Naive thymus-derived CD8-positive, alpha-beta T cell (primary cell): ENCODE data around the gene CLOCK. TPM values are rescaled to one million over a fixed set of nuclear protein-coding genes. Genes with fewer than 3 reads are reported as not detected.

ENCODE experiments used
- ATAC-seq, 2 donors: fragments of 150-1000 bp; cut with Tn5 transposase in 1 of 2; sonication (Bioruptor Pico), chemical (Tn5 transposase) in 1 of 2; 1 replicate in 1 of 2; 2 replicates in 1 of 2; pipeline ENCODE4 v1.10.0; 2021; ENCODE audit warnings: mild to moderate bottlenecking in 2 of 2, moderate library complexity in 2 of 2
- POLR2A ChIA-PET: fragments of 350-600 bp; sonication (Branson Sonifier 250); formaldehyde crosslinking; loops from one replicate; lab custom pipeline; 2021; ENCODE audit warnings: antibody characterized with exemption; lab: Charles Lee
- DNase-seq, 10 donors: peaks; one replicate each; pipeline versions ENCODE4 v3.0.0 to v3.0.0-alpha.2; 2020 to 2022
- H3K27ac Mint-ChIP-seq, 10 donors: one replicate each; pipeline ENCODE4 v1.8.0; 2020 to 2022; ENCODE audit warnings: mild to moderate bottlenecking in 10 of 10, mixed read lengths in 10 of 10, moderate library complexity in 4 of 10, inconsistent platforms in 1 of 10
- H3K27me3 Mint-ChIP-seq, 5 donors: one replicate each; pipeline ENCODE4 v1.8.0; 2021 to 2022; ENCODE audit warnings: mixed read lengths in 5 of 5
- H3K36me3 Mint-ChIP-seq, 3 donors: one replicate each; pipeline ENCODE4 v1.8.0; 2020 to 2022; ENCODE audit warnings: mixed read lengths in 3 of 3, mild to moderate bottlenecking in 2 of 3, inconsistent platforms in 1 of 3
- H3K4me1 Mint-ChIP-seq, 4 donors: one replicate each; pipeline ENCODE4 v1.8.0; 2021 to 2022; ENCODE audit warnings: mixed read lengths in 4 of 4
- H3K4me3 Mint-ChIP-seq, 10 donors: one replicate each; pipeline ENCODE4 v1.8.0; 2020 to 2022; ENCODE audit warnings: mild to moderate bottlenecking in 10 of 10, mixed read lengths in 10 of 10, moderate library complexity in 6 of 10, inconsistent platforms in 1 of 10
- H3K9me3 Mint-ChIP-seq, 9 donors: one replicate each; pipeline ENCODE4 v1.8.0; 2020 to 2022; ENCODE audit warnings: mixed read lengths in 9 of 9, mild to moderate bottlenecking in 3 of 9, inconsistent platforms in 1 of 9, moderate library complexity in 1 of 9
- polyA plus RNA-seq, 3 donors: library from polyadenylated mRNA; unstranded; fragments of 300-500 nt; fragmentation: Illumina TruSeq; gene quantifications; one replicate each; pipeline ENCODE4 v1.2.3, GENCODE V29; 2021
- total RNA-seq, 8 experiments: library from RNA in 2 of 8; stranded (reverse) in 2 of 8; gene quantifications; one replicate each; pipeline ENCODE4 v1.2.3 and lab custom pipeline; 2021 to 2026

CLOCK gene
- total and polyA plus RNA-seq, 5 experiments from 2014 or later = 4.8 to 12.6 (median 5.2) TPM

GRCh38 chr4:55507612-55508011 is 39.1 kb downstream of the CLOCK start:
- POLR2A ChIA-PET = no interaction called here
- Mint-ChIP-seq H3K27me3 (no peaks in the 10 kb centered on the region), H3K4me3 (no peak overlapping the region), H3K9me3 (peaks cover 0 to 7% (median 0%) of the 10 kb centered on the region in 9 donors), H3K27ac (no peak overlapping the region), H3K36me3 (peaks cover 0 to 40% (median 32%) of the 10 kb centered on the region in 3 donors), H3K4me1 (peaks cover 11 to 25% (median 23%) of the 10 kb centered on the region in 4 donors)
- ATAC-seq = no peak
- no peak for DNase-seq

- H3K9me3 Mint-ChIP-seq = no peaks in the 10 kb centered on the region
- POLR2A ChIA-PET = no interaction called here
- no peaks in the 10 kb centered on the region for H3K27me3 Mint-ChIP-seq
- ATAC-seq = no peak
- peaks cover 0 to 41% (median 29%) of the 10 kb centered on the region in 3 donors for H3K36me3 Mint-ChIP-seq
- no peak for DNase-seq
- peaks cover 0 to 8% (median 5%) of the 10 kb centered on the region in 4 donors for H3K4me1 Mint-ChIP-seq
- no peak overlapping the region for H3K27ac Mint-ChIP-seq
- H3K4me3 Mint-ChIP-seq = no peak overlapping the region
Observed at GRCh38 chr4:55503169-55503568, 43.5 kb downstream of the CLOCK start.

GRCh38 chr4:55500072-55500471 is 46.6 kb downstream of the CLOCK start:
- no peak for DNase-seq
- H3K4me1 Mint-ChIP-seq = peaks cover 6 to 13% (median 7%) of the 10 kb centered on the region in 4 donors
- ATAC-seq = no peak
- H3K27ac Mint-ChIP-seq = no peak overlapping the region
- H3K36me3 Mint-ChIP-seq = peaks cover 0 to 32% (median 29%) of the 10 kb centered on the region in 3 donors
- no peaks in the 10 kb centered on the region for H3K27me3 Mint-ChIP-seq
- peaks cover 0 to 2% (median 0%) of the 10 kb centered on the region in 9 donors for H3K9me3 Mint-ChIP-seq
- H3K4me3 Mint-ChIP-seq = no peak overlapping the region
- POLR2A ChIA-PET = no interaction called here

GRCh38 chr4:55499495-55499894 is 47.2 kb downstream of the CLOCK start:
- Mint-ChIP-seq H3K27me3 (no peaks in the 10 kb centered on the region), H3K27ac (no peak overlapping the region), H3K4me3 (no peak overlapping the region), H3K36me3 (peaks cover 0 to 36% (median 30%) of the 10 kb centered on the region in 3 donors), H3K9me3 (peaks cover 0 to 3% (median 0%) of the 10 kb centered on the region in 9 donors), H3K4me1 (peaks cover 6 to 16% (median 7%) of the 10 kb centered on the region in 4 donors)
- POLR2A ChIA-PET = no interaction called here
- DNase-seq = no peak
- ATAC-seq = no peak

DNA sequence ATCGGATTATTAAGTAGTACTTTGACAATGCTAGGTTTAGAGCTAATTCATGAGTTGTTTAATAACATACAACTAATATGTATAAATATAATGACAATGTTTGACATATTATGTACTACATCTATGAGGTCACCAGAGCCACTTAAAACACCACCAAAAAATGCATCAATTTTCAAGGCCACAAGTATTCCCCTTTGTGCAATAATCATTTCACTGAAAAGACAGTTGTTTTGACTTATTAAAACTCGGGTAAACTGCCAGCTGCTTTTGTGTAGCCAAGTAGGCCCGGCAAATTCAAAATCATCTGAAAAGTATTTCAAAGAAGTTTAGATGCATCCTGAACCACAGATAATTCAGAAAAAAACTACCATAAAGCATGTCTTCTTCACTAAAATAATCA is 48.7 kb downstream of the CLOCK start:
- POLR2A ChIA-PET = no interaction called here
- Mint-ChIP-seq H3K27me3 (no peaks in the 10 kb centered on the region), H3K4me3 (no peak overlapping the region), H3K4me1 (peaks cover 5 to 18% (median 6%) of the 10 kb centered on the region in 4 donors), H3K27ac (no peak overlapping the region), H3K9me3 (peaks cover 0 to 3% (median 0%) of the 10 kb centered on the region in 9 donors), H3K36me3 (peaks cover 0 to 34% (median 27%) of the 10 kb centered on the region in 3 donors)
- ATAC-seq (no peak), DNase-seq (no peak)

DNA sequence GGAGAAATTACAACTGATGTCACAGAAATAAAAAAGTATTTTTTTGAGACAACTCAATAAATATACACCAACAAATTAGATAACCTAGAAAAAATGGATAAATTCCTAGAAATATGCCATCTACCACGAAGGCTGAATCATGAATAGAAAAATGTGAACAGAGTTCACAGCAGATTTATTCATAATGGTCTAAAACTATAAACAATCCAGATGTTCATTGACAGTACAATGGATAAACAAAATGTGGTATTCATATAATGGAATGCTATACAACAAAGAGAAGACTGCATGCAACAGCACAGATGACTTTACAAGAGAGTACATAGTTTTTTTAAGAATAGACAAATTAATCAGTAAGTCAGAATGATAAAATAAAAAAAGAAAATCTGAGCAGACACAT is 55.2 kb downstream of the CLOCK start:
- peaks cover 0 to 23% (median 16%) of the 10 kb centered on the region in 3 donors for H3K36me3 Mint-ChIP-seq
- ATAC-seq (no peak), DNase-seq (no peak)
- H3K27ac Mint-ChIP-seq = no peak overlapping the region
- H3K9me3 Mint-ChIP-seq = peaks cover 0 to 3% (median 0%) of the 10 kb centered on the region in 9 donors
- H3K4me1 Mint-ChIP-seq = peaks cover 7 to 13% (median 9%) of the 10 kb centered on the region in 4 donors
- H3K4me3 Mint-ChIP-seq = no peak overlapping the region
- H3K27me3 Mint-ChIP-seq = no peaks in the 10 kb centered on the region
- POLR2A ChIA-PET = no interaction called here

GRCh38 chr4:55488716-55489115 is 58.0 kb downstream of the CLOCK start:
- POLR2A ChIA-PET = no interaction called here
- DNase-seq (no peak), ATAC-seq (no peak)
- Mint-ChIP-seq H3K4me3 (no peak overlapping the region), H3K9me3 (no peaks in the 10 kb centered on the region), H3K36me3 (peaks cover 0 to 14% (median 8%) of the 10 kb centered on the region in 3 donors), H3K27ac (no peak overlapping the region), H3K27me3 (no peaks in the 10 kb centered on the region), H3K4me1 (peaks cover 3 to 9% (median 7%) of the 10 kb centered on the region in 4 donors)

DNA sequence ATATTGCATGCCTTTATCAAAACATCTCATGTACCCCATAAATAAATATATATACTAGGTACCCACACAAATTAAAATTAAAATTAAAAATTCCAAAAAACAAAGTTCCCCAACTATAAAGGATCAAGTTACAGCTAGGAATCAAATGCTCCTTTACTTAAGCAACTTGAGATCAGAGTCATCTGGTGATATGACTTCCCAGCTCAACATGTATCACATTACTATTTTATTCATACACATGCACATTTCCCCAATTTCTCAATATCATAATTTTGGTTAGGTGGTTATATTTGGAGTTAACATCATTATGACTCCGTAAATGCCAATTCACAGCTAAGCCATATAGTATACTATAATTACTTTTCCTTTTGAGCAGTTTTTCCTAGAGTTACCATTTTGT is 60.9 kb downstream of the CLOCK start:
- H3K4me1 Mint-ChIP-seq = peaks cover 0 to 2% (median 0%) of the 10 kb centered on the region in 4 donors
- no peak for ATAC-seq
- H3K27ac Mint-ChIP-seq = no peak overlapping the region
- no peaks in the 10 kb centered on the region for H3K27me3 Mint-ChIP-seq
- DNase-seq = no peak
- no peaks in the 10 kb centered on the region for H3K9me3 Mint-ChIP-seq
- peaks cover 0 to 26% (median 7%) of the 10 kb centered on the region in 3 donors for H3K36me3 Mint-ChIP-seq
- POLR2A ChIA-PET = no interaction called here
- no peak overlapping the region for H3K4me3 Mint-ChIP-seq

DNA sequence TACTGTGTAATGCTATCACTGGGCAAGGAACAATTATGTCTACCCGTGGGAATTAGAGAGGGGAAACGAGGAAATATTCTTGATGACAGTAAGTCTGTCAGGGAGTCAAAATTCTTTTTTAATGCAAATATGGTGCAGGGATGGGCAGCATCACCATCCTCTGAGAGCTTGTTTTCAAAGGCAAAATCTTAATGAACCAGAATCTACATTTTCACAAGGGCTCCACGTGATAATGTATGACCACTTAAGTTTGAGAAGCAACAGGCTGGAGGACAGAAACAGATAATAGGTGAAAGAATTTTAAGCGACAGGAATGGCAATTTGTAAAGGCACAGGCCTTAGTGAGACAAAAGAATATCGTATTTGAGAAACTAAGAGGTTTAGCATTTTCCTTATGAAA is 63.4 kb downstream of the CLOCK start:
- ATAC-seq (no peak), DNase-seq (no peak)
- Mint-ChIP-seq H3K4me3 (no peak overlapping the region), H3K27me3 (no peaks in the 10 kb centered on the region), H3K36me3 (peaks cover 0 to 38% (median 11%) of the 10 kb centered on the region in 3 donors), H3K4me1 (no peaks in the 10 kb centered on the region), H3K9me3 (no peaks in the 10 kb centered on the region), H3K27ac (peak overlapping the region in 1 of 10 donors; percentile 4)
- POLR2A ChIA-PET = no interaction called here

DNA sequence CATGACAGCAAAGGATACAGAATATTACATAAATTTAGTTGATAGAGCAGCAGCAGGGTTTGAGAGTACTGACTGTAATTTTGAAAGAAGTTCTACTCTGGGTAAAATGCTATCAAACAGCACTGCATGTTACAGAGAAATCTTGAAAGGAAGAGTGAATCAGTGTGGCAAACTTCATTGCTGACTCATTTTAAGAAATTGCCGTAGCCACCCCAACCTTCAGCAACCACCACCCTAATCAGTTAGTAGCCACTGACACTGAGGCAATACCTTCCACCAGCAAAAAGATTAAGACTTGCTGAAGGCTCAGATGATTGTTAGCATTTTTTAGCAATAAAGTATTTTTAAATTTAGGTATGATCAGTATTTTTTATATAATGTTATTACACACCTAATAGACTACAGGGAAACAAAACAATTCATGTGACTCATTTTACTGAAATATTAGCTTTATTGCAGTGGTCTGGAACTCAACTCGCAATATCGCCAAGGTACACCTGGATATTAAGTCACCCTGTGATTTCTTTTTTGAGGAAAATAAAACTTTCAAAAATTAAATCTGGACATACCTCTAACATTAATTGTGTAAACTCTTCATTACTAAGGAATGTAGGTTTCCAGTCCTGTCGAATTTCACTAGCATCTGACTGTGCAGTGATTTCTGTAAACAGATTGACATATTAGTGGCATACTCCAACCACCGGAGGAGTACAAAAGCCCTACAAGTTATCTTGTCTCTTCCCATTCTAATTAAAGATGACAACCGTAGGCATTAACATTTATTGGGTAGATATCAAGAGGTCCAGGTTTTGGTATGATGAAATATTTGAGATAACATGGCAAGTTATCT is 71.1 kb downstream of the CLOCK start:
- Mint-ChIP-seq H3K27me3 (no peaks in the 10 kb centered on the region), H3K27ac (no peak overlapping the region), H3K9me3 (peaks cover 0 to 4% (median 0%) of the 10 kb centered on the region in 9 donors), H3K36me3 (peaks cover 30 to 47% (median 39%) of the 10 kb centered on the region in 3 donors), H3K4me1 (peaks cover 0 to 2% (median 0%) of the 10 kb centered on the region in 4 donors), H3K4me3 (no peak overlapping the region)
- DNase-seq = no peak
- ATAC-seq = no peak
- POLR2A ChIA-PET = no interaction called here

GRCh38 chr4:55469979-55470378 is 76.7 kb downstream of the CLOCK start:
- no peak overlapping the region for H3K27ac Mint-ChIP-seq
- H3K4me3 Mint-ChIP-seq = no peak overlapping the region
- DNase-seq (no peak), ATAC-seq (no peak)
- H3K27me3 Mint-ChIP-seq = no peaks in the 10 kb centered on the region
- H3K36me3 Mint-ChIP-seq = peaks cover 16 to 45% (median 38%) of the 10 kb centered on the region in 3 donors
- H3K9me3 Mint-ChIP-seq = peaks cover 0 to 6% (median 0%) of the 10 kb centered on the region in 9 donors
- POLR2A ChIA-PET = no interaction called here
- no peaks in the 10 kb centered on the region for H3K4me1 Mint-ChIP-seq

- DNase-seq = no peak
- Mint-ChIP-seq H3K27ac (no peak overlapping the region), H3K27me3 (no peaks in the 10 kb centered on the region)
Observed at GRCh38 chr4:55468724-55469123, 78.0 kb downstream of the CLOCK start.

GRCh38 chr4:55466001-55466400 is 80.7 kb downstream of the CLOCK start:
- DNase-seq (no peak), ATAC-seq (no peak)
- no peak overlapping the region for H3K27ac Mint-ChIP-seq
- no peaks in the 10 kb centered on the region for H3K27me3 Mint-ChIP-seq
- H3K36me3 Mint-ChIP-seq = peaks cover 6 to 37% (median 35%) of the 10 kb centered on the region in 3 donors
- no peaks in the 10 kb centered on the region for H3K4me1 Mint-ChIP-seq
- POLR2A ChIA-PET = no interaction called here
- H3K4me3 Mint-ChIP-seq = no peak overlapping the region
- H3K9me3 Mint-ChIP-seq = peaks cover 0 to 5% (median 0%) of the 10 kb centered on the region in 9 donors

More at GRCh38 chr4:55468724-55469123, 78.0 kb downstream of the CLOCK start:
- Mint-ChIP-seq H3K9me3 (peaks cover 0 to 5% (median 0%) of the 10 kb centered on the region in 9 donors), H3K4me3 (no peak overlapping the region), H3K36me3 (peaks cover 6 to 35% (median 35%) of the 10 kb centered on the region in 3 donors), H3K4me1 (no peaks in the 10 kb centered on the region)
- POLR2A ChIA-PET = no interaction called here
- ATAC-seq = no peak
